DMS153 (cell line): ENCODE data around the gene NPM1.
"Not testable (repeated sequence)": the region's sequence is repeated elsewhere in the genome, so short reads cannot be mapped to it uniquely, and the experiment has no call there.

Experiments
- DNase-seq: peaks from one replicate; lab custom pipeline; 2025; lab: John Stamatoyannopoulos, UW

The NPM1 gene

GRCh38 chr5:171413153-171413910 lies 25.7 kb downstream of the NPM1 start:
- DNase-seq = no peak

GRCh38 chr5:171413993-171414392 lies 26.3 kb downstream of the NPM1 start:
- not testable (repeated sequence) for DNase-seq

GRCh38 chr5:171415115-171415730 lies 27.6 kb downstream of the NPM1 start:
- no peak for DNase-seq

GRCh38 chr5:171416160-171417049 lies 28.8 kb downstream of the NPM1 start:
- no peak for DNase-seq

DNA sequence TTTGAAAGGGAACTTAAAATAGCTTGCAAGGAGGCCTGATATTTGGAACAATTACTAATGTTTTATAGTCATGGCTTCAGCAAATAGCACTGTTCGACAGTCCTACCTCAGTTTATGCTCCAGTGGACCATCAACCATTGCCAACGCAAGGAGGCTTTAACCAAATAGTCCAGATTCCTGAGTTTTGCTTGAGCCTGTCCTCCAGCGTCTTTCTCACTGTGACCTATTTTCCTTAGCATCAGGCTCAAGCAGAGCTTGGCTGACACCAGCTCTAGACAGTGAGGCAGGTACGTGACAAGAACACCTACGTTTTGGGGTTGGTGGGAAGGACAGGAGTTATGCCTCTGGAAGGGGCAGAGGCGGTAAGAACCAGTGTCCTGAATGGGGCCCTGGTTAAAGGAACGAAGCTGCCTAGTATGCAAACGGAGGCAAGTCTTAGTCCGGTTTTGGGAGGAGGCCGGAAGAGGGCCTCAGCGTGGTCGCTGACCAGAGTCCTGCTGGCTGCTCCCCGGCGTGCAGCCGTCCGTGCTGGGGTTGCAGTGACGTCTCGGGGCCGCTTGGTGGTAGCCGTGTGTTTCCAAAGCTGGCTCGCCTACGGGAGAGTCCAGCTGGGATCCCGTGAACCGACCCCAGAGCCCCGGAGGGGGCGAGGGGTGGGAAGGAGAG lies 30.8 kb downstream of the NPM1 start:
- no peak for DNase-seq

GRCh38 chr5:171418982-171419687 lies 31.5 kb downstream of the NPM1 start, which contains the start of gene FGF18:
FGF18 (plus strand) TSS chr5:171419647; CDS start chr5:171420200, 553 bp downstream.
- no peak for DNase-seq

GRCh38 chr5:171419688-171420430 lies 32.2 kb downstream of the NPM1 start:
- no peak for DNase-seq

DNA sequence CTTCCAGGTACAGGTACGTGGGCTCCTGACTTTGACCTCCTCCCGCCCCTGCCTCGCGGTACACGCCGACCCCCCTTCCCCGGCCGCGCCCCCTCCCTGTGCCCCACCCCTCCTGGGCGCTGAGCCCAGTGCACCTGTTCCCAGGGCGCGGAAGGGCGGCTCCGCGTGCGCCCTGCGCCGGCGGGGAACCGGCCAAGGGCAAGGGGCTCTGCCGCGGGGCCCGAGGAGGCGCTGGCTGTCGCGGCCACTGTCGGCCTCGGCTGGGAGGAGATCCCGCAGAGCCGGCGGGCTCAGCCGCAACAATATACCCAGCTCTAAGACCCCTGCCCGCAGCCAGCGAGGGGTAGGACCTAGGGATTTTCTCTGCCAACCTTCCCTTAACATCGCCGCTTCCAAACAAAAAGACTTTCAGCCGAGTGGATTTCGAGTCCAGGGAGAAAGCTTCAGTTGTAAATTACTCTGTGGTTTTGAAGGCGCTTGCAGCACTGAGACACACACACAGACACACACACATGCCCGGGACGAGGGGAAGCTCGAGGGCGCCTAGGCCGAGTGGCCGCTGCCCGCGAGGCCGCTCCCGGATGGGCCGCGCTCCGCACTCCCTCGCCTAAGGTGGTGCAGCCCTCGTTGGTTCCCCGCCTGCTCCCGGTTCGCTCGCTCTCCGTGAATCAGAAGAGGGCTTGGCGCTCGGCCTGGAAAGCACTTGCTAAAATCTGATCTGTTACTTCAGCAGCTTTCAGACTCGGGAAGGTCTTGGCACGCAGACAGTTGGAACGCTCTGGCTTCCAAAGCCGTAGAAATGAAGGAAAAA lies 33.0 kb downstream of the NPM1 start:
- DNase-seq = no peak

DNA sequence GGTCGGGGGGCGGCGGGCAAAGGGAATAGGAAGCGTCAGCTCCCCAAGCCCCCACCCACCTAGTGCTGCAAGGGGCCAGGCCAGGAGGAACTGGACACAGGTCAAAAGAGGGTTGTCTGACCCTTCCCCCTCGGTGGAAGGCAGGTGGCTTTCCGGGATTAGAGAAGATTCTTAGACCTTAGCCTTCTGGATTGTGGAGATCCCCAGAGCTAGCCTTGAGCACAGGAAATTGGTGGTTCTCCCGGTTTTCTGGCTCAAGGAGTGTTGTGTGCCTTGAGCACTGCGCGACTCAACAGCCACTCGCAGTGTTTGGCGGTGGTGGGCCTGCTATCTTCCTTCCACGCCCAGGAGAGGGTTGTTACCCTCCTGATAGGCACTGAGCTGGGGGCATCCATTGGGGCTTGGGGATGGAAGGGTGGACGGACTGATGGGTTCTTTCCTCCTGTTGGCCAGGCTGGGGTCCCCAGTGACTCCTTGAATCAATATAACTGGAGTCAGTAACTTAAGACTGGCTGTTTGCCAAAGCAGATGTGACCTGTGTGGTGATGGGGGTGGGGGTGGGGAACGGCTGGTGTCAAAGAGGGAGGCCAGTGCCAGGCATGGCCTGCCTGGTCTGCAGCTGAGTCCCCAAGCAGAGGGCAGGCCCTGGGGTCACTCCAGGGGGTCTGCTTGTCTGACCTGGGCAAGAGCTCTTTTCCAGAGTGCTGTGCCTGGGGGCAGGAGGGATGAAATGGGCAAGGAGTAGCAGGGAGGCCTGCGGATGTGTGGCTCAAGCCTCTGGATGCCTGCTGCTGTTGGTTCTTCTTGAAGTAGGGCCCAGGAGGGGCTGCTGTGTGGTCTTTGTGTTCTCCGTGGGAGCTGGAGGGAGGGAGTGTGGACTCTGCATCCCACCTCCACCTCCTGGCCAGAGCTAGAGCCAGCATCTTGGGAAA lies 33.9 kb downstream of the NPM1 start:
- no peak for DNase-seq

DNA sequence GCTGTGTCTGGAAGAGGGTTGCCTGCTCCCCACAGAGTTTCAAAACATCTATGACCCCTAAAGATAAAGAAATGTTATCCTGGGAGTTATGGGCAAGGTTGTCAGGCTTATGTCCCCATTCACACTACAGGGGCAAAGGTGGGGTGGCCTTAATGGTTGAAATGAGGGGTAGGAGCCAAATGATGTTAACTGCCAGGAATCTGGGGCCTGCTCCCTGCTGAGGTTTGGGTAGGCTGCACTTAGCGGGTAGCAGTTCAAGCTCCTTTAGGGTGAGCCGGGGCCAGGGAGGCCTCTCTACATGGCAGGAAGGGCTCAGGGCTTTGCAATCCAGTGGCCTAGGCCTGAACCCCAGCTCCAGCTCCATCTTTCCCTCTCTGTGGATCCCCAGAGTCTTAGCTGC lies 34.8 kb downstream of the NPM1 start:
- DNase-seq = no peak

GRCh38 chr5:171422902-171423663 lies 35.4 kb downstream of the NPM1 start:
- no peak for DNase-seq

GRCh38 chr5:171424726-171425125 lies 37.1 kb downstream of the NPM1 start:
- no peak for DNase-seq

DNA sequence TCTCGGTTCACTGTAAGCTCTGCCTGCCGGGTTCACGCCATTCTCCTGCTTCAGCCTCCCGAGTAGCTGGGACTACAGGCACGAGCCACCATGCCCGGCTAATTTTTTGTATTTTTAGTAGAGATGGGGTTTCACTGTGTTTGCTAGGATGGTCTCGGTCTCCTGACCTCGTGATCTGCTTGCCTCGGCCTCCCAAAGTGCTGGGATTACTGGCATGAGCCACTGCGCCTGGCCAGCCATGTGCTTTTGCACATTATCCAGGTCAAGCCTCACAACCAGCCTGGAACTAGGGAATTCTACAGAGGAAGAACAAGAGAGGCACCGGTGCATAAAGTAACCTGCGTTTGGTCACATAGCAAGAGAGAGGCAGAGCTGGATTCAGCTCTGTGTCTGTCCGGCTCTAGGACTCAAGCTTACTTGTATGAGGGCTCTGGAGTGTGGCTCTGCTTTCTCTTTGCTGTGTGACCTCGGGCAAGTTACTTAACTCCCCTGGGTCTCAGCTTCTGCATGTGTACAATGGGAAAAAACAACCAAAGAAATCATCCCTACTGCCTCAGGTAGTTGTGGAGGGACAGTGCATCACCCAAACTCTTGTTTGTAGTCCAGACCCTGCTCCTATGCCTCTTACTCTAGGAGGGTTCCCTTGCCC lies 38.1 kb downstream of the NPM1 start:
- DNase-seq = no peak

DNA sequence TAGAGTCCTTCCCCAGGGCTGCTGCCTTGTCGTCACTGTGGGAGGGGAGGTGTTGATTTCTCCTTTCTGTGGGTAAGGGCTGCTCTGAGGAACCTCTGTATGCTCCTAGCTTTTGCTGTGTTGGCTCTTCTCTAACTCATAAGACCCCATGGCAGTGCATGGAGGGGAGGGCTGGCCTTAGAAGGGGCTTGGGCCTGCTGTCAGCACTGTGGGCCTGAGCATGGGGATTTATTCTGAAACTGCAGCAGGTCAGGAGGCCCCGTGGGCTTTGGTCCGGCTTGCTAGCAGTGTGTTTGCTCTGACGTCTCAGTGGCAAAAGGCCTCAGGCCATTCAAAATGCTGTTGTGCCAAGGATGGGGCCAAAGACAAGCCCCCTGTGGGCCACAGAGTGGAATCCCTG lies 38.6 kb downstream of the NPM1 start:
- no peak for DNase-seq

DNA sequence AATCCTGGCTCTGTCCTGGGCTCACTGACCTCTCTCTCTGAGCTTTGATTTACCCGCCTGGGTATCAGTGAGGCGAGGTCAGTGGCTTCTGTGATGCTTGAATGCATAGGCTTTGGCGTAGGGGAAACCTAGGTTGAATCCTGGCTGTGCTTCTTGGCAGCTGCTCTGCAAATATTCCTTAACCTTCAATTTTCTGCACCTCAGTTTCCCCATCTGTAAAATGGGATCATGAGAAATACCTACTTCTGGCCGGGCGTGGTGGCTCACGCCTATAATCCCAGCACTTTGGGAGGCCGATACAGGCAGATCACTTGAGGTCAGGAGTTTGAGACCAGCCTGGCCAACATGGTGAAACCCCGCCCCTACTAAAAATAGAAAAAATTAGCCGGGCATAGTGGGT lies 39.0 kb downstream of the NPM1 start:
- no peak for DNase-seq

DNA sequence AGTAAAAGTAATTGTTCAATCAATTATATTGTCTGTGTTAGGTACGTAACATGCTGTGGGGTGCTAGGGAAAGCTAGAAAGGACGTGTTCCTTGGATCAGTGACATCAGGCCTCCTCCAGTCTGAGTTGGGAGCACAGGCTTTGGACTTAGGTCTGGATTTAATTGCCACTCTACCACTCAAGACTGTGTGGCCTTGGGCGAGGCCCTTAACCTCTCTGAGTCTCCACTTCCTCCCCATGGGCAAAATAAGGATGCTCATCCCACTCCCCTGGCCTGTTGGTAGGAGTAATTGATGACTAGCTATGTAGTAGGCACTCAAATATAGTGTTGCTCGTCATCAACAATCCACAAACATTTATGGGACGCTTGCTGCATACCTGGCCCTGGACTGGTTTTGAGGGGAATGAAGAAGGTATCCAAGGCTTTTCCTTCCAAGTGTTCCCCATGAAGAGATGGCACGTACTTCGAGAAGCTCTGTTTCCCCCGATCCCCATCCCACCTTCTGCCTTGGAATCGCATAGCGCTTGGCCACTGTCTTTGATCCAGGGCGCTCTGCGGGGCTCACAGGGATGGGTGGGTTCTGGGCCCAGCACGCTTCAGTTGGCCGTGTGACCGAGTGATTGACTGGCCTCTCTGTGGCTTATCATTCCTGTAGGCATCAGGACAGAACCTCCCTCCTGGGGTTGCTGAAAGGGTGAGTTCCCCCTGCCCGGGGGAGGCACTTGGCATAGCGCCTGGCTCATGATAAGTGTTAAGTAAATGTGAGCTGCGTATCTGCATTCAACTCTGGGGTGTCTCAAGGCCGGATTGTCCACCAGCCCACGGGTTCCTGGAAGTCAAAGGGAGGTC lies 39.9 kb downstream of the NPM1 start:
- no peak for DNase-seq
